HG03103 (cell line): ENCODE measurements around the gene ERC2.

Experiments used
- ATAC-seq: cut with Tn5 transposase; IDR thresholded peaks from one replicate; pipeline ENCODE4 v1.9.1; 2021; ENCODE audit warnings: low read depth; ENCODE audit not compliant: unreplicated experiment

ERC2 gene

DNA sequence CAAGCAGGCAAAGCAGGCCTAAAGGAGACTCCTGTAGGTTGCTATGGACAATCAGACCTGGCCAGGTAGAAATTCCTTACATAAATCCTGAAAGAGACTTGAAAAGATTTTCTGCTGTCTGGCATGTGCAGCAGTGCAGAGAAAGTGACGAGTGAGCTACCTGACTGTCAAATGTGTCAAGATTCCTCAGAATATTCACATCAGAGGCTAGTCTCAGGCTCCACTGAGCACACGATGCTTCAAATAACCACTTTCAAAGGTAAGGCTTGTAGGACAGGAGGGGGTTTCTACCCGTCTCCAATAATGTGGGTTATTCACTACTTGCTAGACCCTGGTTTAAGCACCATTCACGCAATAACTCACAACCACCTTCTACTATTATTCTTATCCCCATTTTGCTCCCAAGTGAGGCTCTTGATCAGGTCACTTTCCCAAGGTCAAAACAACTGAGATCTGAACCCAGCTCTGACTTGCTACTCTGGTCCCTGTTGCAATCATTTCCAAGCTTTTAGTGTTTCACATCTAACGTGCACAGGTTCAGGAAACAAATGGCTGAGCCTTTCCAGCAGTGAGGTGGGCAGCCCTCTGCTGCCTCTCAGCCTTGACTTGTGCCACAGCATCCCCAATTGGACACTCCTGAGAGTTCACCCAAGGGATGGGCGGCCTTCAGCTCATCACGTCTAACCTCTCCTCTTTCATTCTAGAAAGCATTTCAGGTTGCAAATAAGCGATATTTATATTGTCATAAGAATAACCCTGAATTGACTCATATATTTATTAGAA lies 651.3 kb downstream of the ERC2 start:
- no peak for ATAC-seq

DNA sequence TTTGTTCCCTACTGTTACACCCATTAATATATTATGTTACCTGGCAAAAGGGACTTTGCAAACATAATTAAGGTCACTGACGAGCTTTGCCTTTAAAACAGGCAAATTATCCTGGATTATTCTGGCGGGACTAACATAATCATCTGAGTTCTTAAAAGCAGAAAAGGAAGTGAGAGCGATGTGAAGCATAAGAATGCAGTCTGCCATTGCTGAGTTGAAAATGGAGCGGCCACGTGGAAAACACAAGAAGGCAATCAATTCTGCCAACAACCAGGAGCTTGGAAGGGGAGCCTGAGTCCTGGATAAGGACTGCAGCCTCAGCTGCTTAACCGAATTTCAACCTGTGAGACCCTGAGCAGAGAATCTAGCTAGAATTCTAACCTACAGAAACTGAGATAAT lies 653.0 kb downstream of the ERC2 start:
- no peak for ATAC-seq

DNA sequence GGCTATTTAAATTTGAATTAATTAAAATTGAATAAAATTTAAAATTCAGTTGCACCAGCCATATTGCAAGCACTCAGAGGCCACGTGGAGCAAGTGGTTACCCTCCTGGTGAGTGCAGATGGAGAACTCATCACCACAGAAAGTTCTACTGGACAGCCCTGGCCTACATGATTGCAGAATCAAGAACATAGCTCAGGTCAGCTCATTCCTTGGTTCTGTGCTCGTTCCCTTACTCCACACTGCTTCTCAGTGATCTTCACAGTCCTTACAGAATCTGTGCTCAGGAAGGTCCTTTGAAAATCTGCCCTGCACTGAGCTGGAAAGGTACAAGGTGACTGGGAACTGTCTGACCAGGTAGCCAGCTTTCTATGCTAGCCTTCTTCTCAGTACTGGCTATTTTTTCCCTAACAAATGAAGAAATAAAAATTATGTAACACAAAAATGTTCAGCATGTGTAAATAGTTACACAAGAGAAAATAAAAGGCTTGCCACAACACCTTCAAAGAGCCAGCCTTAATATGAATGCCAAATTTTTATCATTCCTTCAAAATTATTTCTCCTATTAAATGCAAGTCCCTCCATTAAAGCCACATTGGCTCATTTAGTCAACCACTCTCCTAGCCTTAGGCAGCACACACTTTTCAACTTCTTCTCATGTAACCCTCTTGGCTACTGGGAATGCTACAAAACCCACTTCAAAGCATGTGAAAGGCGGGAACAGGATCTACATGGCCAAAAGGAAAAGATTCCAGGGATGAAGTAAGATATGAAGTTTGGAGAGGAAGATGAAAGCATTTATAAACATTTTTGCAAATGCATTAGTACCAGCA lies 654.8 kb downstream of the ERC2 start:
- no peak for ATAC-seq

DNA sequence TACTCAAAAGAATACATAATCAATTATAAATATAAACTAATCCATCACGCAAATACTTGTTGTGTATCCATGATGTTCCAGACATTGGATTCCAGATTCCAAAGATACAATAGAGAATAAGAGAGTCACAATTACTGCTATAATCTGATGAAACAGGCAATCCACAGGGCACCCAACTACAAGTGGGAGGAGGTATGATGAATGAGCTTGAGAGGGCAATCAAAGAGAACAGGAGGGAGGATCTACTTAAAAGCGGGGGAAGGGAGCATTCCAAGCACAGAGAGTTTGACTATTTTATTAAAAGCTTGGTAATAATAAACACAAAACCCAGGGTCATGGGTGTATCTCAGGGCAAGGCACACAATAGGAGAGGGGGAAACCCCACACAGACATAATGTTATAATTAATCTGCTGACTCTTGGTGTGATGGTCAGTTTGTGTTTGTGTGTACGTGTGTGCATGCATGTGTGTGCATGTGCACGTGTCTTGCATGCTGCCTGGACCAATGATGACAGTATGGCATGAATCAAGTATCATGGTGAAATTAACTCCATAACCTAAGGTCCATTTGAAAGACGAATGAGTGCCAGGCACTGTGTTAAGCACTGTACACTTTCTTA lies 655.8 kb downstream of the ERC2 start:
- ATAC-seq, result no peak

DNA sequence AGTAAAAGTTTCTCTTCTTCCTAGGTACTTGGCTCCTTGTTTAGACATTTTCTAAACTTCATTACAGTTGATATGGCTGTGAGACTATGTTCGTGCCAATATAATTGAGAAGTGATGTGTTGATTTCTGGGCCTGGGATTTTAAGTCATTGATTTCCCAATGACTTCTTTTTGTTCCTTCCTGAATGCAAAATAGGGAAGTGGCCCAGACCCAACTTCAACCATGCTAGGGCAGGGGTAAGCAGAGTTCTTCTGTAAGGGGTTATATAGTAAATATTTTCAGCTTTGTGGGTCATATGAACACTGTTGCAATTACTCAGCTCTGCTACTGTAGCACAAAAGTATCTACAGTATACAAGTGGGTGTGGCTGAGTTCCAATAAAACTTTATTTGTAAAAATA lies 661.1 kb downstream of the ERC2 start:
- no peak for ATAC-seq

DNA sequence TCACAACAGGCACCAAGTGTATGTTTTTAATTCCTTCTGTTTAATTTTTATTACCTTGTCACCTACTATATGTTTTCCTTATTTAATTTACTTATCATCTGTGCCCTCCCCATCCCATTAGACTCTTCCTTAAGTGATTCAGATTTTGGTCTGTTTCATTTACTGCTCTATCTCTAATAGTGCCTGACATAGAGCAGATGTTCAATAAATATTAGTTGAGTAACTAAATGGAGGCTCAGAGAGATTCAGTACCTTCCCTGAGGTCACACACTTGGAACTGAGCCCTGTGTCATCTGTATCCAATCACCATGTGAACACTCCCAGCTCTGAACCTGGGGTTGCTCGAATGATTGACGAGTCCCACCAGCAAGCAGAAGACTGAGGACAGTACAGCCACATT lies 663.1 kb downstream of the ERC2 start:
- ATAC-seq, result no peak

DNA sequence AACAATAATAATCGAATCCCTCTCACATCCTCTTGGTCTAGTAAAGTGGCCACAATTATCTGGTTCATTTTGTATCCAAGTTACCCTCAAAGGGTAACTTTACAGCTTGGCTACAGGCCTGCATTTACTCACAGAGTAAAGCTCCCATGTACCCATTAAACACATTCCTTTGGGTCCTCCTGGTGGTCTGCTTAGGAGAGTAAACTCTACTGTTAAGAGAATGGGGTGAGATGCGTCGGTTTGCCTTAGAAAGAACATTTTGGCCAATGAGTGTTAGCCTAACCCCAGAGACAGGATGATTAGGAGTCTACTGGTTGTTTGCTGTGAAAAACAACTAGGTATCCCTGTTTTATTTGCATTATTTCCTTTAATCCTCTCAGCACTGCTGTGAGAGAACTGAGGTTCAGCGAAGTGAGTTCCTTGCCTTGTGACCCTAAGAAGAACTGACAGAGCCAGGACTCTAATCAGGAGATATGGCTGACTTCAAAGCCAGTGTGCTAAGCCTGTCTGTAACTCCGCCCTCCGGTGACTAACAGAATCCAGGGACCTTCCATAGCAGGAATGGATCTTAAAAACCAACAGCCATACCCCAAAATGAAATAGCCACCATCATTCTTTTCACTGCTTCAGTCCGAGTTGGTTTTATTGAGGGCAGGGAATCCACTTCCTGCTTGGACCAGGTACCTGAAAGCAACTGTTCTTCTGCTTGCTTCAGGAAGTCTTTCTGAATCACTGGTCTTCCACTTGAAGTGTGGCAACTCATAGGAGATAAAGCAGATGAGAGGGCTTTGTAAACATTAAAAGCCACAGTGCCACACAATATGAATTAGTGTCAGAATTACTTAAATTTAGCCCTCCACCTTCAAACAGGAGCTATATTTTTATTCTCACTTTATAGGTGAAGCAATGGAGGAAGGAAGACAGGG lies 663.8 kb downstream of the ERC2 start:
- no peak for ATAC-seq

DNA sequence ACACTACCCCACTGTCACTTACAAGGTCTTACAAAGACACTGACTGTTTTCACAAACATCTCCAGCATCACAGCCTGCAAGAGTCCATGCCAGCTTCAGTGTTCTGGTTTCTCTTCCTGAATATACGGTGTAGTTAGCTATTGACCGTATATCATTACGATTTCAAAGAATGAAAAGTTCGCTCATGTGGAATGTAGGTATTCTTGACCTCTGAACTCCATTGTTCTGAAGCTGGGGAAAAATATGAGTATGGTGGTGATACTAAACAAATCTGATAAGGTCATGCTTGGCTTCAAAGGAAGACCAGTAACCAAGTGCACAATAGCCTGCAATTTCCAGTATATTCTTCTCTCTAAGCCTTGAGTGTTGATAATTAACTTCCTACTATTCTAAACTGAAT lies 665.5 kb downstream of the ERC2 start:
- ATAC-seq, result no peak

DNA sequence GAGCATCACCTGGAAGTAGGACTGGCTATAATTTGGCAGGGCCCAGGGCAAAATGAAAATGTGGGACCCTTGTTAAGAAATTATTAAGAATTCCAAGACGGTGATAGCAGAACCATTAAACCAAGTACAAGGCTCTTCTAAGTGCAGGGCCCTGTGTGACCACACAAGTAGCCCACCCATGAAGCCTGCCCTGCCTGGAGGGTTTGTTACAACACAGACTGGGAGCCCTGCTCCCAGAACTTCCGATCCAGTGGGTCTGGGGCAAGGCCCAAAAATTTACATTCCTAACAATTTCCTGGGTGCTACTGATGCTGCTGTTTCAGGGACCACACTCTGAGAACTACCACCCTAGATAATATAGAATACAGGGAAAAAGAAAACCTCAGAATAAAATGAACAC lies 666.6 kb downstream of the ERC2 start:
- no peak for ATAC-seq

DNA sequence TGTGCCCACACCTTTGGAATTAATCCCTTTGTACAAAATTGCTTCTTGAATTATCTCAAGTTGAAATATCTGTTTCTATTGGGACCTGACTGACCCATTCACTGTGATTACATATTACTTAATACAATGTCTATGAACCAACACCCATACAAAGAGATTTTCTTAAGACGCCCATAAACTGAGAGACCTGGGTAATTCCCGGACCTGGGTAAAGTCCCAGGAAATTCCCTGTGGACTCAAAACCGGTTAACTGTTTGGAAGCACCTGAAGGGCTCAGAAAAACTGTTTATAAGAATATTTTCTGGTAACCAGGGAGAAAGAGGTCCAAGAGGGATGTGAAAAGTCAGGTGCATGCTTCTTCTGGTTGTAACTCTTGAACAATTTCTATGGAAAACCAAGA lies 667.2 kb downstream of the ERC2 start:
- ATAC-seq, result no peak

DNA sequence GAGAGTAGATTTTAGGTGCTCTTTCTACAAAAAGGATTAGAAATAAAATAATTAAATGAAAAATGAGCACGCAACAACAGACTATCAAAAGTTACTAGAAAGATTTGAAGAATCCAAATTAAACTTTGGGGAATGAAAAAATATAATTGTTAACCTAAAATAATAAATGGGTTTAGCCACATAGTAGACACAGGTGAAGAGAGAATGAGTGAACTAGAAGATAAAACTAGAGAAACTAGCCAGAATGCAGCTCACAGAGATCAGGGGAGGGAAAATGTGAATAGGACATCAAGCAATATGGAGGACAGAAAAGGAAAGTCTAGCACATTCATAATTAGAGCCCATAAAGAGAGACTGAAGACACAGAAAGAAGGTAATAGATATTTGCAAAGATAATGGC lies 670.5 kb downstream of the ERC2 start:
- no peak for ATAC-seq

DNA sequence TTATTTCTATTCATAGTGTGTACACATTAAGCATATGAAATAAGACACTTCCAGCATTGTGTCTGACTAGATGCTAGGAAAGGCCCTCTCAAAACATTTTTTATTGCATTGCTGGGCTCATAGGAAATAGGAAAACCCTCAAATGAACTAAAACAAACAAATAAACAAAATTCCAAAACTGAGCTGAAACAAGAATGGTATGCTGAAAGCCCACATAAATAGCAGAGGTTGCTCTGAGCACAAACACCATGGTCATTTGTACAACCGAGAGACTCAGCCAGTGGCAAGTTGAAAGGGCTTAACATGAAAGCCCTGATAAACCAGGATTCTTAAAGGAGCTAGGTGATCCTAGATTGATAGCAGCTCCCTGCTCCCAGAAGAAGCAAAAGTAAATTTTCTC lies 671.2 kb downstream of the ERC2 start:
- no peak for ATAC-seq

DNA sequence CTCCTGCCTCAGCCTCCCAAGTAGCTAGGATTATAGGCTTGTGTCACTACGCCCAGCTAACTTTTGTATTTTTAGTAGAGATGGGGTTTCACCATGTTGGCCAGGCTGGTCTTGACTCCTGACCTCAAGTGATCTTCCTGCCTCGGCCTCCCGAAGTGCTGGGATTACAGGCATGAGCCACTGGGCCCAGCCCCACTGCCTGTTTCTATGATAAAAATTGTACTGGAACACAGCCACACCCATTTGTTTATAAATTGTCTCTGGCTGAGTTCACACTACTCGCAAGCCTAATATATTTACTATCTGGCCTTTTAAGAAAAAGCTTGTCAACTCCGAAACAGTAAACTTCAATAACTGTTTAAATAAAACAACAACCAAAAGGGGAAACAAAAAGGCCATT lies 671.7 kb downstream of the ERC2 start:
- no peak for ATAC-seq

DNA sequence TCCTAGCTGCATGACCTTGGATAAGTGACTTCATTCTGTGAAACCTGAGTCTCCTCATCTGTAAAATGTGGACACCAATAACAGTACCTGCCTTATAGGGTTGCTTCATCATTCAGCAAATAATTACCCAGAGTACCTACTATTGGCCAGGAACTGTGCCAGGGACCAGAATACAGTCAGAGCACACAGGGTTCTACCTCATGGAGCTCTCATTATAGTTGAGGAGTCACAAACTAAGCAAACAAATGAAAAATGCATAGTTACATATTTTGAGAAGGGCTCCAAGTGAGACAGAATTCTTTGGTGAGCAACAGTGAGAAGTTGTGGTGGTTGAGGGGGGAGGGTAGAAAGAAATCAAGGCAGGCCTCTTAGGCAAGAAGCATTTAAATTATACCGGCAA lies 672.5 kb downstream of the ERC2 start:
- ATAC-seq, result no peak

DNA sequence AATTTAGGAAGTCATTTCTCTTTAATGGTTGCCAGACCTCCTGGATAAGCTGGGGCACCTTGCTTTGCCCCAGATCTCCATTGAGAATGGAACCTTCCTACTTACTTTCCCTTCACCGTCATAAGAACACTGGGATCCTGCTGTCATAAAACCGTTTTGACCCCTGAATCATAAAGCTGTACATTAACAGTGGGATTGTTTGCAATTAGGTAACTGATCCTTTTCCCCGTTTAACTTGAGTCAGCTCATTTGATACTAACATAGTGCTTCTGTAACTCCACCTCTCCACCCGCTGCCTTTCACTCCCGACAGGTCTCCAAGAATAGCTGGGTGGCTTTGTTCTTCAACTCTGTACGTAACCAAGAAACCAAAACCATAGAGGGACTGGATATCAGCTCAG lies 673.0 kb downstream of the ERC2 start:
- ATAC-seq, result no peak

DNA sequence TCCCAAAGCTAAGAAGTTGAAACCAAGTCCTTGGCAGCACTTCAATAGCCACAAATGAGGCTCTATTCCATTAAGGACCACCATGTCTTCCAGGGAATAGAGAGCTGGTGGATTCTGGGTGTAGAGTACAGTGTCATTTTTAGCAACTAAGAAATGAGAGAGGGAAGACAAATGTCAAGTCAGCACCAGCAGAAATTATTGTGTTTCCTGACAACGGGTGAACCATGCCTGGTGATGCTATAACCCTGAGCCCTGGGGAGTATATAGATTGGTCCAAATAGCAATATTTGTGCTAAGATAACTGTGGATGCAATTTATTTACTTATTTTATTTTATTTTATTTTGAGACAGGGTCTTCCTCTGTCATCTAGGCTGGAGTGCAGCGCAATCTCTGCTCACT lies 675.5 kb downstream of the ERC2 start:
- ATAC-seq, result no peak

DNA sequence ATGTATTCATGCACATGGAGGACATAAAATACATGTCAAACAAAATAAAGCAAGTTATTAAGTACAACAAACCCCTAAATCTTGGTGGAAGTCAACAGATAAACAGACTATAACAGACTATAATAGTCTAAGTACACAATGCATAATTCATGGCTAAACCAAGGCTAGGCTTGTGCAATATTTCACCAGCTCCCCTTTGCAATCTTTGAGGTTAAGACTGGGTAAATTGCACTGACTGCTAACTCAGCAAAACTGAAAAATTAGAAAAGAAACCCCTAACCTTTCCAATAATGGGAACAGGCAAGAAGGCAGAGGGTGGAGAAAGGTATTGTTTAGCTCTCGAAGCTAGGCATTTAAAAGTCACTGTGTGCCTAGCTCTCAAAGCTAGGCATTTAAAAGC lies 676.3 kb downstream of the ERC2 start:
- ATAC-seq, result no peak

DNA sequence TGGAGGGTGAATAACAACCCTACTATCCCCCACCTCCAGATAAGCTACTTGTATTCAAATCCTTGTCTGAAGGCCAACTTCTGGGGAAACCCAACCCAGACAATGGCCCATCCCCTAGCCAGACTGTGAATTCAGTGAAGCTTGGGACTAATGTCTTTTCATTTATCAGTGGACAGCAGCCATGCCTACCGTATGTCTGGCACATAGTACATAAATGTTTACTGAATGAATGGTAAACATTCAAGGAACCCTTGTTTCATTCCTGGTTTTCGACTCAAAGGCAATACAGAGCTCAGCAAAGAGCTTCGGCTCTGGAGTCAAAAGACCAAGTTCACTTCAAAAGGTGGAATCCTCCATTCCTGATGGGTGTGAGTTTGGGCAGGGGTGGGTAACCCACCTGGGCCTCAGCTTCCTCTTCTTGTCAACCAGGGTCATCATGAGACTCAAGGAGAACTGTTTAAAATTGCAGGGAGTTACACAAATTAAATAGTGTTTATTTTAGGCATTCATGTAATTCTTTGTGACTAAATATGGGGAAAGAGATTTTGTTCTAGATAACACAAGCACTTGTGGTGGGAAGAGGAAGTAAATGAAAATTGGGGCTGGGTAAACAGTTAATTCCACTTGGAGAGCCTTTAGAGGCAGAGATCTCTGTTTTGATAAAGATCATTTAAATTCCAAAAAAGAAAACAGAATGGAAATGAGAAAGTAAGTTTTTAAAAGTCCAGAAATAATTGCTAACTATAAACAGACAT lies 677.5 kb downstream of the ERC2 start:
- ATAC-seq, result no peak

DNA sequence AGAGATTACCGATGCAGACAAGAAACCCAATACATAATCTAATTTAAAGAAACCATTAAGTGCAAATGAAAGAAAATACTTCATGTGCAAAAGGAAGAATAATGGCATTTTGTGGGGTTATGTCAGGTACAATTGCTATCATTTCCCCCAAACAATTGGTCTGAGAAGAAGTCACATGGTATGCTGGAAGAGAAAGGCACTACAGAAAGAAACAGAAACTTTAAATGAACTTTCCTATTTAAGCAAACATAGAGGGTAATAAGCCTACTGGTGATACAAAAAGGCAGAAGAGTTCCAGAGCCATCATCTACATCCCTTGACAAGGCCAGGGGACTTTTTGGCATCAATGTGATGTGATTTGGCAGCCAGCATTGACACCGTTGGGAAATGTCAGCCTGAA lies 678.8 kb downstream of the ERC2 start:
- no peak for ATAC-seq

DNA sequence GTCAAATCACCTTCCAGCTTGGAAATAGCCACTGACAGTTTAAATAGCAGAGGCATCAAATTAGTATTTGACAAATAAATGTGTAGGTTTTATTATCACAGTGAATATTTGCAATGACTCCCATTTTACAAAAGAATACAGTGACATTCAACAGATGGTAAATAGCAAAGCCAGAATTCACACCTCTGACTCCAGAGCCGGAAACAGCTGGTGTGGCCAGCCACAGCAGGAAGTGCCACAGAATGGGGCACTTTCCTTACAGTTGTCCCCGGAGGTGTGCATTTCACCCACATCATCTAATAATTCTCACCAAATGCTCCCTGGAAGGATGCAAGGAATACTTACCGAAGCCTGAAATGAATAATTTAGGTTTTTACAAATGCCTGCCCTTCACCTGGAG lies 685.5 kb downstream of the ERC2 start:
- ATAC-seq, result no peak
